Glomerular endothelial cell (primary cell): ENCODE results near the gene OR7G2. TPM values are rescaled to one million over a fixed set of nuclear protein-coding genes. Genes with fewer than 3 reads are reported as not detected.
A peak's percentile ranks its signal among the peaks of the same experiment; 100 is the strongest.

Experiments
- DNase-seq: peaks from one replicate; pipeline ENCODE4 v3.0.0-alpha.2; 2011; ENCODE audit warnings: low read depth, low spot score; ENCODE audit errors: extremely low read depth
- total RNA-seq: library from RNA; depleted of rRNA; stranded (reverse); fragments of >200 nt; gene quantifications from 2 replicates; pipeline ENCODE4 v1.2.3, GENCODE V29; 2015

OR7G2 gene
- not detected in 2 replicates for total RNA-seq

GRCh38 chr19:9107375-9107774 is at the start of gene OR7G2:
Gene OR7G2 (minus strand): TSS chr19:9107475. CDS start chr19:9103243, 4,232 bp downstream.
- no peak for DNase-seq

GRCh38 chr19:9156304-9156703 is 49.0 kb upstream of the OR7G2 start:
- no peak for DNase-seq

- DNase-seq: no peak
These were observed 48.3 kb upstream of the OR7G2 start for GRCh38 chr19:9155591-9155990.

GRCh38 chr19:9151367-9151766 is 44.1 kb upstream of the OR7G2 start:
- no peak for DNase-seq

GRCh38 chr19:9150650-9151049 is 43.4 kb upstream of the OR7G2 start:
- no peak for DNase-seq

GRCh38 chr19:9149997-9150396 is 42.7 kb upstream of the OR7G2 start:
- DNase-seq: no peak

GRCh38 chr19:9148697-9149096 is 41.4 kb upstream of the OR7G2 start:
- no peak for DNase-seq

- no peak for DNase-seq
These were observed 39.6 kb upstream of the OR7G2 start for GRCh38 chr19:9146882-9147281.

- DNase-seq: no peak
These were observed 37.6 kb upstream of the OR7G2 start for GRCh38 chr19:9144920-9145319.

- DNase-seq: peak; percentile 62
These were observed 33.0 kb upstream of the OR7G2 start, which contains the start of gene ZNF317 for GRCh38 chr19:9140159-9140874. Gene ZNF317 (plus strand): TSS chr19:9140397. CDS start chr19:9156017, 15,620 bp downstream.

GRCh38 chr19:9139609-9140158 is 32.4 kb upstream of the OR7G2 start:
- DNase-seq: no peak

GRCh38 chr19:9132422-9132821 is 25.1 kb upstream of the OR7G2 start:
- no peak for DNase-seq

- no peak for DNase-seq
These were observed 23.7 kb upstream of the OR7G2 start for GRCh38 chr19:9130965-9131364.

- DNase-seq: peak; percentile 87
These were observed 20.9 kb upstream of the OR7G2 start for GRCh38 chr19:9128171-9128570.

GRCh38 chr19:9126900-9127405 is 19.7 kb upstream of the OR7G2 start, which contains the start of gene OR7G3:
Gene OR7G3 (minus strand): TSS chr19:9126950. CDS start chr19:9126950, 0 bp downstream.
- no peak for DNase-seq

- no peak for DNase-seq
These were observed 9.3 kb upstream of the OR7G2 start for GRCh38 chr19:9116547-9116946.

- DNase-seq: no peak
These were observed 8.1 kb upstream of the OR7G2 start, which contains the start of gene OR7G1 for GRCh38 chr19:9115307-9115813. Gene OR7G1 (minus strand): TSS chr19:9115763. CDS start chr19:9115763, 0 bp downstream.

- DNase-seq: no peak
These were observed 2.7 kb upstream of the OR7G2 start for GRCh38 chr19:9109959-9110358.

GRCh38 chr19:9086761-9087160 is 20.5 kb downstream of the OR7G2 start, which contains the start of gene OR1M1:
Gene OR1M1 (plus strand): TSS chr19:9087061. CDS start chr19:9093245, 6,184 bp downstream.
- DNase-seq: no peak

- no peak for DNase-seq
These were observed 28.6 kb downstream of the OR7G2 start for GRCh38 chr19:9078651-9079050.

GRCh38 chr19:9076901-9077300 is 30.4 kb downstream of the OR7G2 start:
- no peak for DNase-seq
